Measurements from ENCODE around the gene JAG2. TPM values are rescaled to one million over a fixed set of nuclear protein-coding genes. Genes with fewer than 3 reads are reported as not detected.

Gene JAG2
- total RNA-seq, 4 donors from 2014 or later = 7.5 to 33.0 (median 11.2) TPM

GRCh38 chr14:105095236-105095805 lies 73.3 kb downstream of the JAG2 start:
- no peak overlapping the region for H3K27ac ChIP-seq
- H3K9me3 ChIP-seq = peaks cover 0 to 5% (median 0%) of the 10 kb centered on the region in 4 donors
- no peak for DNase-seq
- peaks cover 0 to 35% (median 9%) of the 10 kb centered on the region in 4 donors for H3K4me1 ChIP-seq
- H3K27me3 ChIP-seq = no peaks in the 10 kb centered on the region
- no peaks in the 10 kb centered on the region for H3K36me3 ChIP-seq
- TF ChIP-seq CTCF (IDR thresholded peaks at IDR 0.05) (no peak), POLR2A (IDR thresholded peaks at IDR 0.05) (no peak)
- H3K4me3 ChIP-seq = no peak overlapping the region

GRCh38 chr14:105094193-105094907 lies 74.2 kb downstream of the JAG2 start:
- Histone ChIP-seq H3K36me3 (no peaks in the 10 kb centered on the region), H3K4me1 (peaks cover 0 to 41% (median 9%) of the 10 kb centered on the region in 4 donors), H3K9me3 (no peaks in the 10 kb centered on the region), H3K4me3 (peak overlapping the region; percentile 68 to 92 (median 80)), H3K27me3 (no peaks in the 10 kb centered on the region), H3K27ac (peak overlapping the region; percentile 84 to 100 (median 94))
- DNase-seq = peak in 1 of 3 donors; percentile 43
- TF ChIP-seq CTCF (IDR thresholded peaks at IDR 0.05) = no peak

- Histone ChIP-seq H3K4me3 (peak overlapping the region; percentile 68 to 92 (median 80)), H3K36me3 (no peaks in the 10 kb centered on the region), H3K9me3 (no peaks in the 10 kb centered on the region), H3K27me3 (no peaks in the 10 kb centered on the region), H3K27ac (peak overlapping the region; percentile 84 to 100 (median 94)), H3K4me1 (peaks cover 0 to 41% (median 9%) of the 10 kb centered on the region in 4 donors)
- peak; percentile 78 to 92 (median 89) for DNase-seq
- peak in 5 of 6 experiments; percentile 9 to 57 (median 37) for TF ChIP-seq CTCF (IDR thresholded peaks at IDR 0.05)
- peak in 1 of 2 donors; percentile 64 for TF ChIP-seq POLR2A (IDR thresholded peaks at IDR 0.05)
These were observed 75.0 kb downstream of the JAG2 start for GRCh38 chr14:105093431-105094192.

DNA sequence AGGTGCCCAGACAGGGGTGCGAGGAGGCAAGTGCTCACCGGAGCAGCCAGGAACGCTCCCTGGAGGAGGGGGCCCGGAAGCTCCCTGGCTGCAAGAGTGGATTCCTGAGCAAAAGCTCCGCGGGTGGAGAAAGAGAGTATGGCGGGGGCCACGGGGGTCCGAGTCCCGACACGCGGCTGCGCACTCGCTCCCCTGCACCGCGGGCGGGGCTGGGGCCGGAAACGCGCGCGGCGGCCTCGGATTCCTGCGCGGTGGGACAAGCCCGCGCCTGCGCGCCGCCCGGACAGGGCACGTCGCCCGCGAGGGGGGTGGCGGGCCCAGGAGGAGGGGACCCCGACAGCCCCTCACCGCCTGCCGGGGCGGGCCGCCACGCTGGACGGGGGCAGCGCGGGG lies 75.5 kb downstream of the JAG2 start:
- Histone ChIP-seq H3K27ac (peak overlapping the region; percentile 84 to 100 (median 94)), H3K9me3 (no peaks in the 10 kb centered on the region), H3K27me3 (no peaks in the 10 kb centered on the region), H3K36me3 (no peaks in the 10 kb centered on the region), H3K4me3 (peak overlapping the region; percentile 68 to 92 (median 80)), H3K4me1 (peaks cover 0 to 46% (median 10%) of the 10 kb centered on the region in 4 donors)
- peak; percentile 69 to 87 (median 83) for DNase-seq
- no peak for TF ChIP-seq CTCF (IDR thresholded peaks at IDR 0.05)
- TF ChIP-seq POLR2A (IDR thresholded peaks at IDR 0.05) = peak in 1 of 2 donors; percentile 0

DNA sequence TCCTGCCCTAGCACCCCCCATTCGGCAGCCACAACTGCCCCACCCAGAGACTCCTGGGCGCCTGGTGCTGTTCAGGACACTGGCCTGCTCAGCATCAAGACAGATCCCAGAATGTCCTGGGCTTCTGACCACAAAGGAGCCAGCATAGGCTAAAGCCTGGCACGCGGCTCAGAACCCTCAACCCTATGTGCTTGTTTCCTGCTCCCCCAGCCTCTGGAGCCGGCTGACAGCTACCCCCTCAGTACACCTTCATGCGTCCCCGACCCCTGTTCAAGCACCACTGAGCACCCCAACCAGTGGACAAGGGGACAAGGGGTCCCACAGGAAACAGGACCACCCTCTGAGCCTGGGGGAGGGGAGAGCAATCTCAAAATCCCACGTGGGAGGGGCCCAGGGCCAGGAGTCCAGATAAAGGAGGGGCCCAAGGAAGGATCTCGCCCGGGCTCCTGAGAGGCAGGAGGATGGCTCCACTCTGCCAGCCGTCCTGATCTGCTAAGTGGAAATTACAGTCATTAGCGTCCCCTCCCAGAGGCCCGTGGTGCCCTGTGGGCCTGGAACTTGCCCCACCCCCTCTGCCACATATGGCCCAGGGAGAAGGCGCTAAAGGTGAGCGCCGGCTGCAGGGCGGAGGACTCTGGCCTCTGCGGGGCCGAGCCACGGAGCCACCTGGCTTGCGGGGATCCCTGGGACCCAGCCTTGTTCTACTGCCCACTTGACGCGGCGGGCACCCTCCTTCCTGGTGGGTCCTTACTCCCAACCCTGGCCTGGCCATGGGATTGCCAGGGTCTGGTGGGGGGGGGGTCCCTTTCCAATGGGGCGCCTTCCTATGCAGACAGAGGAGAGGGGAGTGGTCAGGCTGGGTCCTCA lies 76.2 kb downstream of the JAG2 start:
- Histone ChIP-seq H3K9me3 (no peaks in the 10 kb centered on the region), H3K36me3 (no peaks in the 10 kb centered on the region), H3K27me3 (no peaks in the 10 kb centered on the region), H3K4me1 (peaks cover 0 to 53% (median 14%) of the 10 kb centered on the region in 4 donors), H3K27ac (peak overlapping the region; percentile 84 to 100 (median 94)), H3K4me3 (peak overlapping the region; percentile 68 to 92 (median 80))
- TF ChIP-seq POLR2A (IDR thresholded peaks at IDR 0.05) (peak; percentile 77 to 80), CTCF (IDR thresholded peaks at IDR 0.05) (peak in 1 of 6 experiments; percentile 1)
- DNase-seq = peak in 2 of 3 donors; percentile 88 to 89
